ENCODE results near the gene SELENOS.

DNA sequence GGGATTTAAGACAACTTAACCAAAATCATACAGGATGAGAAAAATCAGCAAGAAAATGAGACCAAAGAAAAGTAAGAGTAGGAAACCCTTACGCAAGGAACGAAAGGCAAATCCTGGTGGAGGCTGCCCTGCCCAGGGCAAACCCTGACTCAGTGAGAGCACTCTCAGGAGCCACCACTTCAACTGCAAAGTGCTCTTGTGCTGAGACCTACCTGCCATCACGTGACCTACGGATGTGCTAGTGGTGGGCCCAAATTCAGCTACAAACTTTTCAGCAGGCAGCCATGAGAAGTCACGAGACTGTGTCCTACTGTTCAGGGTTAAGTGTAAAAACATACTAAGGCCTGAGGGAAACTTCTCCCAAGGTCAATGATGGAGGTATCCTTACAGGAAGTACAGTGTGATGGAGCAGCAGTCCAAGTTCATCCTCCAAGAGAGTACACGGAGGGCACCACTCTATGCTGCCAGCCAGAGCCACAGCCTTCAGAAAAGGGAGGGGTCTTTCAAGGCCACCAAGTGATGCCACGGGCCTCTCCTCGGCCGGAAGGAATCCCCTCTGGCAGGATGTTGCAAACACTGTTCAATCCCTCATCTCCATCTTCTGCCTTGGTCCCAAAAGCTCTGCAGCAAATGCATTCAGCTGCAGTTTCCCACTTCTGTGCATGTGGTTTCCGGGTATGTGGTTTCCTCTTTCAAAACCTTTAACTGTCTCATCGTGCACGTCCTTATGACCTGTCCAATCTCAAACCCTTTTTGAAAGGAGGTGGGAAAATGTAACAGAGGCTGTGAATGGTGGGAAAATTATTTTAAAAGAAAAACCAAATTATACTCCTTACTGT lies 34.9 kb downstream of the SELENOS start:
- TF ChIP-seq POLR2AphosphoS5 (IDR thresholded peaks at IDR 0.05) (no peak), POLR2A (IDR thresholded peaks at IDR 0.05) (no peak)

All from suprapubic skin (tissue), 4 donors.